Nephron (organoid): ENCODE results near the gene CDR2.

ENCODE experiments used
- H3K27ac Mint-ChIP-seq, 3 experiments: 2 replicates each; pipeline ENCODE4 v1.8.0; 2020; ENCODE audit warnings: mixed read lengths in 3 of 3, mild to moderate bottlenecking in 2 of 3, moderate library complexity in 1 of 3
- H3K27me3 Mint-ChIP-seq: 2 replicates; pipeline ENCODE4 v1.8.0; 2021; ENCODE audit warnings: low read depth, mild to moderate bottlenecking, moderate library complexity, mixed read lengths
- H3K36me3 Mint-ChIP-seq: 2 replicates; pipeline ENCODE4 v1.8.0; 2020; ENCODE audit warnings: low read depth, mixed read lengths
- H3K4me1 Mint-ChIP-seq: 2 replicates; pipeline ENCODE4 v1.8.0; 2020; ENCODE audit warnings: mixed read lengths
- H3K4me3 Mint-ChIP-seq, 3 experiments: 2 replicates each; pipeline ENCODE4 v1.8.0; 2020; ENCODE audit warnings: mild to moderate bottlenecking in 3 of 3, mixed read lengths in 3 of 3, moderate library complexity in 2 of 3
- H3K9me3 Mint-ChIP-seq: 2 replicates; pipeline ENCODE4 v1.8.0; 2020; ENCODE audit warnings: mixed read lengths
- TF ChIP-seq, protein P1 (sequence below), 3 experiments: fragments of 200-600 bp; sonication (generic); IDR thresholded peaks; one replicate each; pipeline ENCODE4 v1.5.0; 2021; ENCODE audit warnings: antibody characterized with exemption in 3 of 3; ENCODE audit not compliant: unreplicated experiment in 3 of 3

Gene CDR2

DNA sequence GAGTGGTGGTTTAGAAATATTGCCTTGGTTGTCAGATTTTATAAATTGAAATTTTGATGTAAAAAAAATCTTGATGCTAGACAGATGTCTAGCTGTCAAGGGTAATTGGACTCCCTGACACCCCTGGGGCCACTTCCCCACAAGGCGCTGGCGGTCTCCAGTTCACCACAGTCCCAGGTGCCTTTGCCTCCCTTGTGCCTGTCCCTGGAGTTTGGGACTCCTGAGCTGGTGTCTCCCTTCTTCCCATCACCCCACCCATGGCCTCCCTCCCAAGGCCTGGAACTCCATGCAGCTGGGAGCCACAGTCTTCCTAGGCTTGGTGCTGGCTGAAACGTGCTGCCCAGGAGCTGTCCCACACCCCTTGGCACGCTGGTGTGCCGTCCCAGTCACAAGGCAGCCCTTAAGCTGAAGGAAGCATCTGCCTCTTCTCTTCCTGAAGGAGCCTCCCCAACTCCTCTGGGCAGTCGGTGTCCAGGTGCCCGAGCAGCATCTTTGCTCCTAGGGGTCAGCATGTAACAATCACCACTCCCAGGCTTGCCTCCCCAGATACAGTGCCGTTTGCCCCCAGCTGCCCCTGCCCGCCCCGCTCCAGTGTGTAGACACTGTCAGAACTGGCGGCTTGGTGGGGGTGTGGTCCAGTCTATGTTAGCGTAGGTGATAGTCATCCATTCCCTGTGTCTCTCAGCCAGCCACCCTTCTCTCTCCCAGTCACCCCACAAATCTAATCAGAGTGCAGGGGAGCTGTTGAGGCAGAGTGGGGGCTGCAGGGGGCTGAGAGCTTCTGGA, 51.1 kb downstream of the CDR2 start:
- no peak overlapping the region for H3K4me3 Mint-ChIP-seq
- peaks cover 40% of the 10 kb centered on the region for H3K36me3 Mint-ChIP-seq
- no peak overlapping the region for H3K27ac Mint-ChIP-seq
- TF ChIP-seq, protein P1, sequence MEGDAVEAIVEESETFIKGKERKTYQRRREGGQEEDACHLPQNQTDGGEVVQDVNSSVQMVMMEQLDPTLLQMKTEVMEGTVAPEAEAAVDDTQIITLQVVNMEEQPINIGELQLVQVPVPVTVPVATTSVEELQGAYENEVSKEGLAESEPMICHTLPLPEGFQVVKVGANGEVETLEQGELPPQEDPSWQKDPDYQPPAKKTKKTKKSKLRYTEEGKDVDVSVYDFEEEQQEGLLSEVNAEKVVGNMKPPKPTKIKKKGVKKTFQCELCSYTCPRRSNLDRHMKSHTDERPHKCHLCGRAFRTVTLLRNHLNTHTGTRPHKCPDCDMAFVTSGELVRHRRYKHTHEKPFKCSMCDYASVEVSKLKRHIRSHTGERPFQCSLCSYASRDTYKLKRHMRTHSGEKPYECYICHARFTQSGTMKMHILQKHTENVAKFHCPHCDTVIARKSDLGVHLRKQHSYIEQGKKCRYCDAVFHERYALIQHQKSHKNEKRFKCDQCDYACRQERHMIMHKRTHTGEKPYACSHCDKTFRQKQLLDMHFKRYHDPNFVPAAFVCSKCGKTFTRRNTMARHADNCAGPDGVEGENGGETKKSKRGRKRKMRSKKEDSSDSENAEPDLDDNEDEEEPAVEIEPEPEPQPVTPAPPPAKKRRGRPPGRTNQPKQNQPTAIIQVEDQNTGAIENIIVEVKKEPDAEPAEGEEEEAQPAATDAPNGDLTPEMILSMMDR (IDR thresholded peaks at IDR 0.05; ENCODE audit: unreplicated experiment in 3 of 3): no peak
- no peaks in the 10 kb centered on the region for H3K9me3 Mint-ChIP-seq
- H3K4me1 Mint-ChIP-seq: no peaks in the 10 kb centered on the region
- H3K27me3 Mint-ChIP-seq: no peaks in the 10 kb centered on the region

GRCh38 chr16:22322741-22323140, 51.7 kb downstream of the CDR2 start:
- Mint-ChIP-seq H3K4me1 (no peaks in the 10 kb centered on the region), H3K9me3 (no peaks in the 10 kb centered on the region), H3K4me3 (no peak overlapping the region), H3K27me3 (no peaks in the 10 kb centered on the region), H3K36me3 (peaks cover 39% of the 10 kb centered on the region), H3K27ac (no peak overlapping the region)
- TF ChIP-seq, protein P1 (IDR thresholded peaks at IDR 0.05; ENCODE audit: unreplicated experiment in 3 of 3): no peak

GRCh38 chr16:22322021-22322471, 52.4 kb downstream of the CDR2 start:
- TF ChIP-seq, protein P1 (IDR thresholded peaks at IDR 0.05; ENCODE audit: unreplicated experiment in 3 of 3): no peak
- no peaks in the 10 kb centered on the region for H3K27me3 Mint-ChIP-seq
- H3K27ac Mint-ChIP-seq: no peak overlapping the region
- no peak overlapping the region for H3K4me3 Mint-ChIP-seq
- no peaks in the 10 kb centered on the region for H3K4me1 Mint-ChIP-seq
- H3K9me3 Mint-ChIP-seq: no peaks in the 10 kb centered on the region
- H3K36me3 Mint-ChIP-seq: peaks cover 39% of the 10 kb centered on the region

GRCh38 chr16:22321340-22322001, 52.9 kb downstream of the CDR2 start:
- H3K27ac Mint-ChIP-seq: no peak overlapping the region

GRCh38 chr16:22320572-22321339, 53.7 kb downstream of the CDR2 start:
- Mint-ChIP-seq H3K4me1 (no peaks in the 10 kb centered on the region), H3K36me3 (peaks cover 39% of the 10 kb centered on the region), H3K9me3 (no peaks in the 10 kb centered on the region), H3K4me3 (no peak overlapping the region), H3K27ac (no peak overlapping the region), H3K27me3 (no peaks in the 10 kb centered on the region)
- TF ChIP-seq, protein P1 (IDR thresholded peaks at IDR 0.05; ENCODE audit: unreplicated experiment in 3 of 3): no peak

More at GRCh38 chr16:22321340-22322001, 52.9 kb downstream of the CDR2 start:
- H3K27me3 Mint-ChIP-seq: no peaks in the 10 kb centered on the region
- TF ChIP-seq, protein P1 (IDR thresholded peaks at IDR 0.05; ENCODE audit: unreplicated experiment in 3 of 3): peak; percentile 89 to 94 (median 92)
- H3K36me3 Mint-ChIP-seq: peaks cover 39% of the 10 kb centered on the region
- H3K4me1 Mint-ChIP-seq: no peaks in the 10 kb centered on the region
- no peaks in the 10 kb centered on the region for H3K9me3 Mint-ChIP-seq
- no peak overlapping the region for H3K4me3 Mint-ChIP-seq
